ENCODE data around the gene GHRH. TPM values are rescaled to one million over a fixed set of nuclear protein-coding genes. Genes with fewer than 3 reads are reported as not detected.

The GHRH gene
- total RNA-seq, 2 experiments from 2014 or later, result not detected

- no peak overlapping the region for H3K27ac ChIP-seq (ENCODE audit: low read depth, low read length, poor library complexity, severe bottlenecking)
- no peaks in the 10 kb centered on the region for H3K9me3 ChIP-seq (ENCODE audit: low read length)
- H2AFZ ChIP-seq (ENCODE audit: low read length), result no peak overlapping the region
- ChIA-PET POLR2A (no interaction called here), CTCF (ENCODE audit: unreplicated experiment) (no interaction called here)
- BruUV-seq (replicated peaks), result no TSS peak
- DNase-seq (ENCODE audit: low spot score), result no peak
- peaks cover 98% of the 10 kb centered on the region for H3K36me3 ChIP-seq (ENCODE audit: insufficient read depth, low read length)
- no peak overlapping the region for H3K4me2 ChIP-seq (ENCODE audit: low read length)
- H4K20me1 ChIP-seq (ENCODE audit: insufficient read depth, low read length), result no peaks in the 10 kb centered on the region
- H3K9me2 ChIP-seq (ENCODE audit: insufficient read depth, low read length), result no peaks in the 10 kb centered on the region
- H3K79me2 ChIP-seq (ENCODE audit: insufficient read depth, low read depth, low read length), result no peaks in the 10 kb centered on the region
- H3K4me3 ChIP-seq (ENCODE audit: low read depth, low read length, poor library complexity, severe bottlenecking), result no peak overlapping the region
- intact Hi-C loops (cut with micrococcal nuclease; ENCODE audit: unreplicated experiment), result no loop called here
- TF ChIP-seq, protein P1, sequence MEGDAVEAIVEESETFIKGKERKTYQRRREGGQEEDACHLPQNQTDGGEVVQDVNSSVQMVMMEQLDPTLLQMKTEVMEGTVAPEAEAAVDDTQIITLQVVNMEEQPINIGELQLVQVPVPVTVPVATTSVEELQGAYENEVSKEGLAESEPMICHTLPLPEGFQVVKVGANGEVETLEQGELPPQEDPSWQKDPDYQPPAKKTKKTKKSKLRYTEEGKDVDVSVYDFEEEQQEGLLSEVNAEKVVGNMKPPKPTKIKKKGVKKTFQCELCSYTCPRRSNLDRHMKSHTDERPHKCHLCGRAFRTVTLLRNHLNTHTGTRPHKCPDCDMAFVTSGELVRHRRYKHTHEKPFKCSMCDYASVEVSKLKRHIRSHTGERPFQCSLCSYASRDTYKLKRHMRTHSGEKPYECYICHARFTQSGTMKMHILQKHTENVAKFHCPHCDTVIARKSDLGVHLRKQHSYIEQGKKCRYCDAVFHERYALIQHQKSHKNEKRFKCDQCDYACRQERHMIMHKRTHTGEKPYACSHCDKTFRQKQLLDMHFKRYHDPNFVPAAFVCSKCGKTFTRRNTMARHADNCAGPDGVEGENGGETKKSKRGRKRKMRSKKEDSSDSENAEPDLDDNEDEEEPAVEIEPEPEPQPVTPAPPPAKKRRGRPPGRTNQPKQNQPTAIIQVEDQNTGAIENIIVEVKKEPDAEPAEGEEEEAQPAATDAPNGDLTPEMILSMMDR (conservative IDR thresholded peaks at IDR 0.05; ENCODE audit: low read length), result no peak
- no peak for TF ChIP-seq EZH2phosphoT487 (IDR thresholded peaks at IDR 0.05; ENCODE audit: borderline replicate concordance, low read depth, low read length)
- no peaks in the 10 kb centered on the region for H3K4me1 ChIP-seq (ENCODE audit: insufficient read depth, low read length, poor library complexity, severe bottlenecking)
These were observed 22.6 kb downstream of the GHRH start for GRCh38 chr20:37238935-37239451.

GRCh38 chr20:37238426-37238825 is 23.2 kb downstream of the GHRH start:
- H3K36me3 ChIP-seq (ENCODE audit: insufficient read depth, low read length), result peaks cover 98% of the 10 kb centered on the region
- H3K9me2 ChIP-seq (ENCODE audit: insufficient read depth, low read length), result no peaks in the 10 kb centered on the region
- no peak for DNase-seq (ENCODE audit: low spot score)
- no TSS peak for BruUV-seq (replicated peaks)
- H2AFZ ChIP-seq (ENCODE audit: low read length), result no peak overlapping the region
- H3K27ac ChIP-seq (ENCODE audit: low read depth, low read length, poor library complexity, severe bottlenecking), result no peak overlapping the region
- no peaks in the 10 kb centered on the region for H4K20me1 ChIP-seq (ENCODE audit: insufficient read depth, low read length)
- CTCF ChIA-PET (ENCODE audit: unreplicated experiment), result no interaction called here
- no peaks in the 10 kb centered on the region for H3K79me2 ChIP-seq (ENCODE audit: insufficient read depth, low read depth, low read length)
- no peak for TF ChIP-seq EZH2phosphoT487 (IDR thresholded peaks at IDR 0.05; ENCODE audit: borderline replicate concordance, low read depth, low read length)
- TF ChIP-seq, protein P1 (conservative IDR thresholded peaks at IDR 0.05; ENCODE audit: low read length), result no peak
- H3K4me3 ChIP-seq (ENCODE audit: low read depth, low read length, poor library complexity, severe bottlenecking), result no peak overlapping the region
- no peak overlapping the region for H3K4me2 ChIP-seq (ENCODE audit: low read length)
- intact Hi-C loops (cut with micrococcal nuclease; ENCODE audit: unreplicated experiment), result no loop called here
- H3K4me1 ChIP-seq (ENCODE audit: insufficient read depth, low read length, poor library complexity, severe bottlenecking), result no peaks in the 10 kb centered on the region
- POLR2A ChIA-PET, result no interaction called here
- no peaks in the 10 kb centered on the region for H3K9me3 ChIP-seq (ENCODE audit: low read length)

- ChIA-PET POLR2A (interaction anchor here (0.7 kb wide), 1 partner anchor 27 kb away, joined by 3 read pairs; no protein-coding TSS in a partner anchor), CTCF (ENCODE audit: unreplicated experiment) (no interaction called here)
- Histone ChIP-seq H3K36me3 (ENCODE audit: insufficient read depth, low read length) (peaks cover 98% of the 10 kb centered on the region), H3K4me2 (ENCODE audit: low read length) (no peak overlapping the region), H3K9me2 (ENCODE audit: insufficient read depth, low read length) (no peaks in the 10 kb centered on the region), H4K20me1 (ENCODE audit: insufficient read depth, low read length) (no peaks in the 10 kb centered on the region), H3K9me3 (ENCODE audit: low read length) (no peaks in the 10 kb centered on the region), H2AFZ (ENCODE audit: low read length) (no peak overlapping the region), H3K79me2 (ENCODE audit: insufficient read depth, low read depth, low read length) (no peaks in the 10 kb centered on the region), H3K27ac (ENCODE audit: low read depth, low read length, poor library complexity, severe bottlenecking) (no peak overlapping the region), H3K4me1 (ENCODE audit: insufficient read depth, low read length, poor library complexity, severe bottlenecking) (no peaks in the 10 kb centered on the region), H3K4me3 (ENCODE audit: low read depth, low read length, poor library complexity, severe bottlenecking) (no peak overlapping the region)
- no peak for DNase-seq (ENCODE audit: low spot score)
- intact Hi-C loops (cut with micrococcal nuclease; ENCODE audit: unreplicated experiment), result no loop called here
- no TSS peak for BruUV-seq (replicated peaks)
- TF ChIP-seq, protein P1 (conservative IDR thresholded peaks at IDR 0.05; ENCODE audit: low read length), result no peak
- TF ChIP-seq EZH2phosphoT487 (IDR thresholded peaks at IDR 0.05; ENCODE audit: borderline replicate concordance, low read depth, low read length), result no peak
These were observed 24.0 kb downstream of the GHRH start for GRCh38 chr20:37237656-37238055.
